Epithelial cell of esophagus (primary cell): Measurements from ENCODE around the gene HERC4.

Experiments used
- DNase-seq: peaks from one replicate; pipeline ENCODE4 v3.0.0; 2010; ENCODE audit warnings: low read depth
- H3K4me3 ChIP-seq: 2 replicates; pipeline ENCODE4 v1.5.1; 2011; ENCODE audit warnings: mild to moderate bottlenecking, low read length, control low read depth
- TF ChIP-seq, protein P1 (sequence below): IDR thresholded peaks from 2 replicates; pipeline ENCODE4 v1.5.1; 2011; ENCODE audit warnings: low read depth, mild to moderate bottlenecking, low read length, control low read depth, inconsistent platforms; ENCODE audit not compliant: insufficient read depth; ENCODE audit errors: missing control alignments

Gene HERC4

DNA sequence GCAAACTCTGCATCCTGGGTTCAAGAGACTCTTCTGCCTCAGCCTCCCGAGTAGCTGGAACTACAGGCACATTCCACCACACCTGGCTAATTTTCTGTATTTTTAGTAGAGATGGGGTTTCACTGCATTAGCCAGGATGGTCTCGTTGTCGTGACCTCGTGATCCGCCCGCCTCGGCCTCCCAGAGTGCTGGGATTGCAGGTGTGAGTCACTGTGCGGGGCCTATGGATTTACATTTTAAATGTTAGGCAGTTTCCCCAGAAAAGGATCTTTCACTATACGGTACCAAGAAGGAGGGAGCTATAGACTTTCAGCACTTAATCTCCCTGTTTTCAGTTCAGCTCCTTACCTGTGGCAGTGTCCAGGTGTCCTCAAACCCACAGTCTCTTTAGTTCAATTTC lies 139.9 kb downstream of the HERC4 start:
- no peak overlapping the region for H3K4me3 ChIP-seq
- TF ChIP-seq, protein P1, sequence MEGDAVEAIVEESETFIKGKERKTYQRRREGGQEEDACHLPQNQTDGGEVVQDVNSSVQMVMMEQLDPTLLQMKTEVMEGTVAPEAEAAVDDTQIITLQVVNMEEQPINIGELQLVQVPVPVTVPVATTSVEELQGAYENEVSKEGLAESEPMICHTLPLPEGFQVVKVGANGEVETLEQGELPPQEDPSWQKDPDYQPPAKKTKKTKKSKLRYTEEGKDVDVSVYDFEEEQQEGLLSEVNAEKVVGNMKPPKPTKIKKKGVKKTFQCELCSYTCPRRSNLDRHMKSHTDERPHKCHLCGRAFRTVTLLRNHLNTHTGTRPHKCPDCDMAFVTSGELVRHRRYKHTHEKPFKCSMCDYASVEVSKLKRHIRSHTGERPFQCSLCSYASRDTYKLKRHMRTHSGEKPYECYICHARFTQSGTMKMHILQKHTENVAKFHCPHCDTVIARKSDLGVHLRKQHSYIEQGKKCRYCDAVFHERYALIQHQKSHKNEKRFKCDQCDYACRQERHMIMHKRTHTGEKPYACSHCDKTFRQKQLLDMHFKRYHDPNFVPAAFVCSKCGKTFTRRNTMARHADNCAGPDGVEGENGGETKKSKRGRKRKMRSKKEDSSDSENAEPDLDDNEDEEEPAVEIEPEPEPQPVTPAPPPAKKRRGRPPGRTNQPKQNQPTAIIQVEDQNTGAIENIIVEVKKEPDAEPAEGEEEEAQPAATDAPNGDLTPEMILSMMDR, result no peak
- DNase-seq, result no peak

DNA sequence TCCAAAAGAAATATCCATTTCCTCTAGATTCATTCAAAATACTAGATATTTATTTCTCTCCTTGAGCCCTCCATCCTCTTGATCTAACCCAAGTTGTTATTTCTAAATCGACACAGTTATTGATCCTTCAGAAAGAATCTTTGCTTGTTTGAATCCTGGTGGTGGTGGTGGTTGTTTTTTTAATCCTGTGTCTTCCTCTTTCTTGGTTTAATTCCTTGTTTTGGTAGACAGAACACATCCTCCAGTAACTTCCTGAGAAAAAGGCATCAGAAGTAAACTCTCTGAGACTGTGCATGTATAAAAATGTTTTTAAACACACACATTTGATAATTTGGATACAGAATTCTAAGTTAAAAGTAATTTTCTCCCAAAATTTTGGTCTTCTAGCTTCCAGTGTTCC lies 140.7 kb downstream of the HERC4 start:
- TF ChIP-seq, protein P1, result no peak
- H3K4me3 ChIP-seq, result no peak overlapping the region
- no peak for DNase-seq

DNA sequence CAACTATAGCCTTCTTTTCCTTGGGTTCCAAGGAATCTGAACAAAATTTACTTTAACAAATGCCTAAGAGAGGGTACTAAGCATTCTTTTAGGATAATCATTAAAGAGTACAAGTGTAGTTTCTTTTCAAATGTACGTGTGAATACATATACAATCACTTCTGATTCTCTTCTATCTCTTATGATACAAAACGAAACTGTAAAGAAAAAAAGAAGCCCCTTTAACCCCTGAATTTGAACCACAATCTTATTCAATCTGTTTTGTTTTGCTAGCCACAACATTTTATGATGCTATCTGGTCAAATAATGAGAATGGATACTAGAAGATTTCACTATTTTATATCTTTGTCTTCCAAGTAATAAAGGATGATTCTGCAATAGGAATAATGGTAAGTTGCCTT lies 141.9 kb downstream of the HERC4 start:
- no peak overlapping the region for H3K4me3 ChIP-seq
- TF ChIP-seq, protein P1, result no peak
- no peak for DNase-seq

DNA sequence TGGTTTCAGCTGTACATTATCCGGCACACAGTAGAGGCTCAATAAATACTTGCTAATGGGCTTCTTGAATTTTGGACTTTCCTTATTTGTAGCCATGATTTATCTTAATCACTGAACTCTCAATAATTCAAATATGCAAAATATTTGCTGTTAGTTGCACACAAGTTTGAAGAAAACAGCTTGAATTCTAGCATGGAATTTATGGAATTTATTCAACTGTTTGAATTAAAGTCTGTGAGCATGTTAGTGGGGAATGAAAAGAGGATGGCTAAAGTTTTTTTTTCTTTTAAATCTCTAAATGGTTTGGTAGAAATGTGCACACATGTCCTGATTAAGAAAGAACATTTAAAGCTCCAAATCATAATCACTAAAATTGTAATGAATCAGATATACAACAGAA lies 148.1 kb downstream of the HERC4 start:
- no peak for DNase-seq
- no peak overlapping the region for H3K4me3 ChIP-seq
- TF ChIP-seq, protein P1, result no peak

DNA sequence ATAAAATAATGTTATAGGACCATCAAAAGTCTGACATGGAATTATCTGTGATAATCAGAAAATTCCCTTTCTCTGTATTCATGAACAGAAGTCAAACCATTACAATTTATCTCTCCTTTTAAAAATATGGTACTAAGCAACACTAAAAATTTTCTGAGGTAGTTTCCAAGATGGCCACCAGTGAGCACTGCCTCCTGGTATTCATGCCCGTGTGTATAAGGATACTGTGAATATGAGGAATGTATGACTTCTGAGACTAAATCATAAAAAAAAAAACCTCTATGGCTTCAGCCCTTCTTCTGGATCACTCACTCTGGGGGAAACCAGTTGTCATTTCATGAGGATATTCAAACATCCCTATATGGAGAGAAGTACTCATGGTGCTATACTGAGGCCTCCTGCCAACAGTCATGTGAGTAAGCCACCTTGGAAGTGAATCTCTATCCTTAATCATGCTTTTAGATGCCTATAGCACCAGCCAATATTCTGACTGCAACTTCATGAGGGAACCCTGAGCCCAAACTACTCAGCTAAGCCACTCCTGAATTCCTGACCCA lies 149.6 kb downstream of the HERC4 start:
- DNase-seq, result peak; percentile 21
- no peak overlapping the region for H3K4me3 ChIP-seq
- TF ChIP-seq, protein P1, result no peak

DNA sequence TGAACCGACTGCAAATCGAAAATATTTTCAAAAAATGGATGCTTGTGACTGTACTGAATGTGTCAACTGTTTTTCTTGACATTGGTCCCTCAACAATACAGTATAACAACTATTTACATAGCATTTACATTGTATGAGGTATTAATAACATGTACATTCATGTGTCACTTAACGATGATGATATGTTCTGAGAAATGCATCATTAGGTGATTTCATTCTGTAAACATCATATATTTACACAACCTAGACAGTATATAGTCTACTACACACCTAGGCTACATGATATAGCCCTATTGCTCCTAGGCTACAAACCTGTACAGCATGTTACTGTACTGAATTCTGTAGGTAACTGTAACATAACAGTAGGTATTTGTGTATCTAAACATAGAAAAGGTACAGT lies 150.9 kb downstream of the HERC4 start:
- no peak overlapping the region for H3K4me3 ChIP-seq
- DNase-seq, result peak; percentile 27
- TF ChIP-seq, protein P1, result no peak

DNA sequence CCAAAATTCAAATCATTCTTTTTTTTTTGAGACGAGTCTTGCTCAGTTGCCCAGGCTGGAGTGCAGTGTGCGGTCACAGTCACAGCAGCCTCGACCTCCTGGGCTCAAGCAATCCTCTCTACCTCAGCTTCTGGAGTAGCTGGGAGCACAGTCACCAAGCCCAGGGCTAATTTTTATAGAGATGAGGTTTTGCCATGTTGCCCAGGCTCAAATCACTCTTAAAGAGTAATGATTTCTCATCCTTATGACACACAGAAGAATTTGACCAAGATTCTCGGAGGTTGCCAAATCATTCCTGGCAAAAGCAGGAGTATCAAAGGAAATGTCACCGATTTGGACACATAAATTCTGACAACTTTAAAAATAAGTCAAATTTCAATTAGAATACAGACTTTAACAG lies 151.5 kb downstream of the HERC4 start:
- H3K4me3 ChIP-seq, result no peak overlapping the region
- TF ChIP-seq, protein P1, result no peak
- peak; percentile 25 for DNase-seq
